GM19438 (cell line): Measurements from ENCODE around the gene RTP3.
"Not testable (repeated sequence)": the region's sequence is repeated elsewhere in the genome, so short reads cannot be mapped to it uniquely, and the experiment has no call there.

Experiments
- ATAC-seq: cut with Tn5 transposase; IDR thresholded peaks from one replicate; pipeline ENCODE4 v1.9.1; 2021; ENCODE audit warnings: low read depth; ENCODE audit not compliant: unreplicated experiment

RTP3 gene

GRCh38 chr3:46516521-46516920 is 18.7 kb downstream of the RTP3 start:
- ATAC-seq, result no peak

- no peak for ATAC-seq
These were observed 19.4 kb downstream of the RTP3 start for GRCh38 chr3:46517016-46517783.

GRCh38 chr3:46517784-46518181 is 20.0 kb downstream of the RTP3 start:
- ATAC-seq, result no peak

GRCh38 chr3:46519952-46520351 is 22.2 kb downstream of the RTP3 start:
- no peak for ATAC-seq

GRCh38 chr3:46520531-46520930 is 22.8 kb downstream of the RTP3 start:
- ATAC-seq, result no peak

GRCh38 chr3:46521096-46521495 is 23.3 kb downstream of the RTP3 start:
- ATAC-seq, result no peak

- not testable (repeated sequence) for ATAC-seq
These were observed 24.4 kb downstream of the RTP3 start for GRCh38 chr3:46522201-46522600.

GRCh38 chr3:46523556-46523955 is 25.8 kb downstream of the RTP3 start:
- ATAC-seq, result no peak

- ATAC-seq, result no peak
These were observed 26.2 kb downstream of the RTP3 start for GRCh38 chr3:46524008-46524407.

GRCh38 chr3:46524832-46525231 is 27.1 kb downstream of the RTP3 start:
- no peak for ATAC-seq

- no peak for ATAC-seq
These were observed 29.5 kb downstream of the RTP3 start for GRCh38 chr3:46527239-46527638.

GRCh38 chr3:46533091-46533490 is 35.3 kb downstream of the RTP3 start:
- no peak for ATAC-seq

- no peak for ATAC-seq
These were observed 38.0 kb downstream of the RTP3 start for GRCh38 chr3:46535746-46536145.

GRCh38 chr3:46536758-46537157 is 39.0 kb downstream of the RTP3 start:
- no peak for ATAC-seq

GRCh38 chr3:46537316-46537715 is 39.5 kb downstream of the RTP3 start:
- no peak for ATAC-seq

- ATAC-seq, result no peak
These were observed 40.0 kb downstream of the RTP3 start for GRCh38 chr3:46537779-46538178.

- not testable (repeated sequence) for ATAC-seq
These were observed 40.6 kb downstream of the RTP3 start for GRCh38 chr3:46538425-46538802.

- peak; percentile 74 for ATAC-seq
These were observed 41.1 kb downstream of the RTP3 start for GRCh38 chr3:46538803-46539442.

GRCh38 chr3:46539443-46540005 is 41.7 kb downstream of the RTP3 start:
- ATAC-seq, result no peak

GRCh38 chr3:46540550-46540949 is 42.8 kb downstream of the RTP3 start:
- no peak for ATAC-seq

- no peak for ATAC-seq
These were observed 44.1 kb downstream of the RTP3 start for GRCh38 chr3:46541835-46542234.

- no peak for ATAC-seq
These were observed 44.6 kb downstream of the RTP3 start for GRCh38 chr3:46542344-46542743.
